DOHH2 (cell line): ENCODE measurements around the gene NR1H2.

Source experiments
- H3F3A ChIP-seq: fragments of 200-600 bp; sonication (generic), shearing (Covaris generic); 2 replicates; pipeline ENCODE4 v1.6.0; 2016; ENCODE audit warnings: antibody characterized with exemption, mild to moderate bottlenecking; ENCODE audit not compliant: control insufficient read depth, insufficient read depth
- H3K27ac ChIP-seq: fragments of 200-600 bp; sonication (generic); 2 replicates; pipeline ENCODE4 v1.5.1; 2014; ENCODE audit warnings: low read depth, mild to moderate bottlenecking, low read length, moderate library complexity
- H3K27me3 ChIP-seq: fragments of 200-600 bp; sonication (generic); 2 replicates; pipeline ENCODE4 v1.6.1; 2014; ENCODE audit warnings: mild to moderate bottlenecking, low read length, mixed read lengths; ENCODE audit not compliant: control insufficient read depth
- H3K36me3 ChIP-seq: fragments of 200-600 bp; sonication (generic); 2 replicates; pipeline ENCODE4 v1.6.1; 2014; ENCODE audit warnings: mild to moderate bottlenecking, low read length, moderate library complexity, mixed read lengths; ENCODE audit not compliant: control insufficient read depth
- H3K4me1 ChIP-seq: fragments of 200-600 bp; sonication (generic); 2 replicates; pipeline ENCODE4 v1.6.1; 2014; ENCODE audit warnings: mild to moderate bottlenecking, low read length, mixed read lengths; ENCODE audit not compliant: control insufficient read depth
- H3K4me2 ChIP-seq: fragments of 200-600 bp; sonication (generic); 2 replicates; pipeline ENCODE4 v1.6.0; 2014; ENCODE audit warnings: mild to moderate bottlenecking, low read length, moderate library complexity
- H3K4me3 ChIP-seq: fragments of 200-600 bp; sonication (generic); 2 replicates; pipeline ENCODE4 v1.5.1; 2014; ENCODE audit warnings: mild to moderate bottlenecking, low read length, mixed read lengths
- H3K79me2 ChIP-seq: fragments of 200-600 bp; sonication (generic); 2 replicates; pipeline ENCODE4 v1.6.1; 2014; ENCODE audit warnings: mild to moderate bottlenecking, low read length, mixed read lengths; ENCODE audit not compliant: control insufficient read depth
- H3K9me2 ChIP-seq: fragments of 200-600 bp; sonication (generic); replicated peaks from 2 replicates; pipeline ENCODE4 v1.6.1; 2014; ENCODE audit warnings: mild to moderate bottlenecking, low read length, mixed read lengths; ENCODE audit not compliant: control insufficient read depth
- H3K9me3 ChIP-seq: fragments of 200-600 bp; sonication (generic); 2 replicates; pipeline ENCODE4 v1.6.1; 2014; ENCODE audit warnings: antibody characterized with exemption, low read length, mixed read lengths; ENCODE audit not compliant: control insufficient read depth, insufficient read depth
- H4K20me1 ChIP-seq: fragments of 200-600 bp; sonication (generic); 2 replicates; pipeline ENCODE4 v1.6.0; 2014; ENCODE audit warnings: low read depth, mild to moderate bottlenecking, antibody characterized with exemption, low read length, moderate library complexity; ENCODE audit not compliant: control insufficient read depth, insufficient read depth
- CTCF ChIP-seq: fragments of 200-600 bp; sonication (generic); IDR thresholded peaks from one replicate; pipeline ENCODE4 v1.5.1; 2014; ENCODE audit warnings: antibody characterized with exemption, mild to moderate bottlenecking, low read depth, low read length; ENCODE audit not compliant: poor library complexity, severe bottlenecking
- EZH2phosphoT487 ChIP-seq: fragments of 200-600 bp; sonication (generic); IDR thresholded peaks from 2 replicates; pipeline ENCODE4 v1.6.1; 2017; ENCODE audit warnings: borderline replicate concordance, mild to moderate bottlenecking, antibody characterized with exemption, low read length, moderate library complexity, mixed read lengths

NR1H2 gene

GRCh38 chr19:50398675-50399367 lies 22.6 kb downstream of the NR1H2 start:
- Histone ChIP-seq H3K4me3 (no peak overlapping the region), H3K9me2 (no peaks in the 10 kb centered on the region), H4K20me1 (peaks cover 4% of the 10 kb centered on the region; the same call in 1 of the 2 replicates), H3K9me3 (no peaks in the 10 kb centered on the region), H3K4me2 (no peak overlapping the region), H3K36me3 (peaks cover 55% of the 10 kb centered on the region), H3F3A (0 out of 2 replicates have a peak, but pooled peaks cover 2% of the 10 kb centered on the region), H3K27ac (no peak overlapping the region), H3K4me1 (no peaks in the 10 kb centered on the region), H3K79me2 (peaks cover 60% of the 10 kb centered on the region), H3K27me3 (no peaks in the 10 kb centered on the region)
- TF ChIP-seq CTCF (no peak), EZH2phosphoT487 (no peak)

GRCh38 chr19:50399368-50399745 lies 23.1 kb downstream of the NR1H2 start:
- no peak for TF ChIP-seq EZH2phosphoT487
- H3K9me3 ChIP-seq: no peaks in the 10 kb centered on the region
- H3F3A ChIP-seq: 0 out of 2 replicates have a peak, but pooled peaks cover 2% of the 10 kb centered on the region
- no peak overlapping the region for H3K4me3 ChIP-seq
- peaks cover 4% of the 10 kb centered on the region; the same call in 1 of the 2 replicates for H4K20me1 ChIP-seq
- H3K4me2 ChIP-seq: no peak overlapping the region
- no peaks in the 10 kb centered on the region for H3K27me3 ChIP-seq
- no peak overlapping the region for H3K27ac ChIP-seq
- peaks cover 53% of the 10 kb centered on the region for H3K36me3 ChIP-seq
- no peaks in the 10 kb centered on the region for H3K4me1 ChIP-seq
- no peaks in the 10 kb centered on the region for H3K9me2 ChIP-seq
- H3K79me2 ChIP-seq: peaks cover 55% of the 10 kb centered on the region

GRCh38 chr19:50401605-50402450 lies 25.6 kb downstream of the NR1H2 start:
- no peak overlapping the region for H3K27ac ChIP-seq
- no peaks in the 10 kb centered on the region for H3K9me3 ChIP-seq
- no peaks in the 10 kb centered on the region for H3K27me3 ChIP-seq
- no peaks in the 10 kb centered on the region for H3F3A ChIP-seq
- peaks cover 72% of the 10 kb centered on the region for H3K36me3 ChIP-seq
- peaks cover 4% of the 10 kb centered on the region; the same call in 1 of the 2 replicates for H4K20me1 ChIP-seq
- no peak for TF ChIP-seq EZH2phosphoT487
- peak; percentile 46 for TF ChIP-seq CTCF
- H3K79me2 ChIP-seq: peaks cover 33% of the 10 kb centered on the region
- H3K9me2 ChIP-seq: no peaks in the 10 kb centered on the region
- no peaks in the 10 kb centered on the region for H3K4me1 ChIP-seq
- no peak overlapping the region for H3K4me2 ChIP-seq
- H3K4me3 ChIP-seq: no peak overlapping the region
